Upper lobe of left lung (tissue), 4 donors: ENCODE measurements around the gene IGFN1.

ENCODE experiments used
- POLR2AphosphoS5 ChIP-seq, 2 donors: sonication (generic); formaldehyde crosslinking; IDR thresholded peaks; one replicate each; pipeline ENCODE4 v1.5.1; 2017; ENCODE audit warnings: antibody characterized with exemption in 2 of 2
- TF ChIP-seq, protein P1 (sequence below), 6 experiments: fragments of 450-650 bp in 4 of 6; fragments of 200-600 bp in 2 of 6; sonication (generic) in 2 of 6; IDR thresholded peaks; one replicate each; pipeline ENCODE4 v1.5.1; 2016 to 2019; ENCODE audit warnings: antibody characterized with exemption in 6 of 6

DNA sequence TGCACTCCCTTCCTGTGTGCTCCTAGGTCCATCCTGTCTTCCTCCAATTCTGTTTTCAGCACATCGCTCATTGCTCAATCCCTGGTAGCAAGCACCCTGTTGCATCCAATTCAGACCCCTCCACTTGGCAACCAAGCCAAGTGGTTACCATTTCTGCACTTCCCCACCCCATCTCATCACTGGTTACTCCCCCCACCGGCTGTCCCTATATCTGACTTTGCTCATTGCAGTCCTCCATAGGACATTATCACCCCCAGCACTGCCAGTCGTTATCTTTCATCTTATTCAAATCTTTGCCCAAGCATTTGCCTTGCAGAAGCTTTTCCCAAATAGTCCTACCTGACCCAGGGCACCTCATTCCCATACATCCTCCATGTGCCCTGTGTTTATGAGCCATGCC, 34.3 kb upstream of the IGFN1 start:
- TF ChIP-seq, protein P1, sequence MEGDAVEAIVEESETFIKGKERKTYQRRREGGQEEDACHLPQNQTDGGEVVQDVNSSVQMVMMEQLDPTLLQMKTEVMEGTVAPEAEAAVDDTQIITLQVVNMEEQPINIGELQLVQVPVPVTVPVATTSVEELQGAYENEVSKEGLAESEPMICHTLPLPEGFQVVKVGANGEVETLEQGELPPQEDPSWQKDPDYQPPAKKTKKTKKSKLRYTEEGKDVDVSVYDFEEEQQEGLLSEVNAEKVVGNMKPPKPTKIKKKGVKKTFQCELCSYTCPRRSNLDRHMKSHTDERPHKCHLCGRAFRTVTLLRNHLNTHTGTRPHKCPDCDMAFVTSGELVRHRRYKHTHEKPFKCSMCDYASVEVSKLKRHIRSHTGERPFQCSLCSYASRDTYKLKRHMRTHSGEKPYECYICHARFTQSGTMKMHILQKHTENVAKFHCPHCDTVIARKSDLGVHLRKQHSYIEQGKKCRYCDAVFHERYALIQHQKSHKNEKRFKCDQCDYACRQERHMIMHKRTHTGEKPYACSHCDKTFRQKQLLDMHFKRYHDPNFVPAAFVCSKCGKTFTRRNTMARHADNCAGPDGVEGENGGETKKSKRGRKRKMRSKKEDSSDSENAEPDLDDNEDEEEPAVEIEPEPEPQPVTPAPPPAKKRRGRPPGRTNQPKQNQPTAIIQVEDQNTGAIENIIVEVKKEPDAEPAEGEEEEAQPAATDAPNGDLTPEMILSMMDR (IDR thresholded peaks at IDR 0.05): no peak
- no peak for TF ChIP-seq POLR2AphosphoS5 (IDR thresholded peaks at IDR 0.05)
